Ovary (tissue), 9 donors: Measurements from ENCODE around the gene OR51F2. TPM values are rescaled to one million over a fixed set of nuclear protein-coding genes. Genes with fewer than 3 reads are reported as not detected.

ENCODE experiments used
- DNase-seq, 5 donors: peaks; one replicate each; pipeline ENCODE4 v3.0.0-alpha.2; 2019 to 2020
- H3K27ac ChIP-seq, 2 donors: fragments of 200-600 bp; one replicate each; pipeline versions ENCODE4 v1.5.1 to v1.8.0; 2019 to 2022
- H3K27me3 ChIP-seq: fragments of 200-600 bp; one replicate; pipeline ENCODE4 v1.8.0; 2022
- H3K36me3 ChIP-seq: fragments of 200-600 bp; sonication (generic); one replicate; pipeline ENCODE4 v1.5.1; 2019
- H3K4me1 ChIP-seq: one replicate; pipeline ENCODE4 v1.8.1; 2013; ENCODE audit warnings: mild to moderate bottlenecking, moderate library complexity; ENCODE audit not compliant: insufficient read depth
- H3K4me3 ChIP-seq: fragments of 200-600 bp; sonication (generic); one replicate; pipeline ENCODE4 v1.5.1; 2017
- H3K9me3 ChIP-seq, 2 donors: fragments of 200-600 bp in 1 of 2; sonication (generic) in 1 of 2; one replicate each; pipeline versions ENCODE4 v1.5.1 to v1.8.1; 2013 to 2019; ENCODE audit warnings: mild to moderate bottlenecking in 1 of 2, moderate library complexity in 1 of 2
- CTCF ChIP-seq, 3 donors: fragments of 450-650 bp in 2 of 3; fragments of 200-600 bp in 1 of 3; IDR thresholded peaks; one replicate each; pipeline versions ENCODE4 v1.5.1 to v1.8.0; 2016 to 2022; ENCODE audit warnings: antibody characterized with exemption in 3 of 3, mild to moderate bottlenecking in 1 of 3
- EP300 ChIP-seq: sonication (generic); formaldehyde crosslinking; IDR thresholded peaks from one replicate; pipeline ENCODE4 v1.6.1; 2017; ENCODE audit warnings: antibody characterized with exemption
- POLR2A ChIP-seq: fragments of 450-650 bp; IDR thresholded peaks from one replicate; pipeline ENCODE4 v1.6.1; 2017; ENCODE audit warnings: antibody characterized with exemption, mild to moderate bottlenecking, moderate library complexity
- WGBS, 3 donors: extraction: QIAGEN DNeasy Blood & Tissue Kit in 1 of 3; methylation state at CpG; one replicate each; pipeline versions ENCODE4 v1.1.5 to v1.1.7; 2013 to 2017; 5-methylcytosine and 5-hydroxymethylcytosine counted together
- intact Hi-C, 4 donors: fragments of 100-400 bp; cut with DNase I; formaldehyde crosslinking; loops; one replicate each; pipeline versions ENCODE4 v1.11.0 to v1.15.1; 2022 to 2023
- polyA plus RNA-seq, 2 donors: library from polyadenylated mRNA; stranded (reverse); fragments of 200-250 nt in 1 of 2; fragments of 350-450 nt in 1 of 2; fragmentation: Illumina TruSeq in 1 of 2; extraction: RNeasy Lipid Tissue Mini Kit (QIAGEN cat#74804) in 1 of 2; gene quantifications; one replicate each; pipeline ENCODE4 v1.2.3, GENCODE V29; 2013 to 2014
- total RNA-seq, 7 donors: library from RNA; depleted of rRNA in 2 of 7; stranded (reverse); fragments of >200 nt in 2 of 7; fragmentation: NEBNext Ultra II Directional in 3 of 7; extraction: Animal tissue kit (Norgen Biotek cat#: 25700) in 3 of 7; gene quantifications; one replicate each; pipeline versions ENCODE4 v1.1.0 to v1.2.4, GENCODE V29; 2016 to 2023
- donor health status: DM: no; HTN: no; CAD: no; lungs with moderate emphysema.
- donor health status: DM: no; HTN: no; CAD: no.
- donor health status: Bipolar disorder and iron deficiency.
- donor health status: DM: yes; HTN: yes; CAD: no.
- donor health status: DM: no; HTN: no; CAD: no.
- donor health status: DM: yes; HTN: yes; CAD: no.

The OR51F2 gene
- total and polyA plus RNA-seq, 9 donors, result not detected

- no peaks in the 10 kb centered on the region for H3K27me3 ChIP-seq
- H3K4me3 ChIP-seq, result no peak within 1 kb of the TSS
- DNase-seq, result no peak
- TF ChIP-seq CTCF (IDR thresholded peaks at IDR 0.05), result no peak
- TF ChIP-seq EP300, result no peak
- no peak for TF ChIP-seq POLR2A
- no peak within 1 kb of the TSS for H3K27ac ChIP-seq
- H3K36me3 ChIP-seq, result no peaks in the 10 kb centered on the region
- 82 to 85% (median 84%) methylated on average over 3 of the region's 3 CpGs for WGBS, 3 donors
- H3K9me3 ChIP-seq, result no peaks in the 10 kb centered on the region
- no peaks in the 10 kb centered on the region for H3K4me1 ChIP-seq
- intact Hi-C loops, result no loop called here
Measured at GRCh38 chr11:4804280-4804679, 16.8 kb upstream of the OR51F2 start, which contains the start of gene OR52R1. Gene OR52R1, minus strand, starts transcription at chr11:4804380. Its CDS starts 0 bp downstream, at chr11:4804380.

GRCh38 chr11:4808476-4808875 lies 12.6 kb upstream of the OR51F2 start:
- no peak for DNase-seq
- Histone ChIP-seq H3K27ac (no peak overlapping the region), H3K27me3 (no peaks in the 10 kb centered on the region), H3K4me3 (no peak overlapping the region), H3K36me3 (no peaks in the 10 kb centered on the region), H3K4me1 (no peaks in the 10 kb centered on the region), H3K9me3 (no peaks in the 10 kb centered on the region)
- 83 to 92% (median 88%) methylated on average over 1 of the region's 1 CpG for WGBS, 3 donors
- TF ChIP-seq EP300 (no peak), CTCF (IDR thresholded peaks at IDR 0.05) (no peak), POLR2A (no peak)
- intact Hi-C loops, result no loop called here

- Histone ChIP-seq H3K4me1 (no peaks in the 10 kb centered on the region), H3K4me3 (no peak overlapping the region), H3K27me3 (no peaks in the 10 kb centered on the region), H3K9me3 (no peaks in the 10 kb centered on the region), H3K36me3 (no peaks in the 10 kb centered on the region), H3K27ac (no peak overlapping the region)
- WGBS, 3 donors, result 47 to 72% (median 59%) methylated on average over 2 of the region's 2 CpGs
- intact Hi-C loops, result no loop called here
- TF ChIP-seq EP300, result no peak
- TF ChIP-seq POLR2A, result no peak
- TF ChIP-seq CTCF (IDR thresholded peaks at IDR 0.05), result no peak
- no peak for DNase-seq
Measured at GRCh38 chr11:4809246-4809645, 11.9 kb upstream of the OR51F2 start.

- H3K27ac ChIP-seq, result no peak overlapping the region
- no peak for TF ChIP-seq CTCF (IDR thresholded peaks at IDR 0.05)
- TF ChIP-seq EP300, result no peak
- no peak for TF ChIP-seq POLR2A
- intact Hi-C loops, result loop anchor here in 1 of 4 donors (5.0 kb wide), 1 partner anchor 188 kb away; the partner anchor contains the start of gene OR51D1
- no peak overlapping the region for H3K4me3 ChIP-seq
- no peaks in the 10 kb centered on the region for H3K4me1 ChIP-seq
- DNase-seq, result no peak
- H3K9me3 ChIP-seq, result no peaks in the 10 kb centered on the region
- H3K27me3 ChIP-seq, result no peaks in the 10 kb centered on the region
- no peaks in the 10 kb centered on the region for H3K36me3 ChIP-seq
Measured at GRCh38 chr11:4825132-4825531, 4.0 kb downstream of the OR51F2 start.

GRCh38 chr11:4826425-4826824 lies 5.3 kb downstream of the OR51F2 start:
- intact Hi-C loops, result loop anchor here in 1 of 4 donors (5.0 kb wide), 1 partner anchor 189 kb away; the partner anchor contains the start of gene OR51D1
- H3K27me3 ChIP-seq, result no peaks in the 10 kb centered on the region
- DNase-seq, result no peak
- TF ChIP-seq EP300 (no peak), CTCF (IDR thresholded peaks at IDR 0.05) (no peak), POLR2A (no peak)
- no peaks in the 10 kb centered on the region for H3K36me3 ChIP-seq
- no peak overlapping the region for H3K4me3 ChIP-seq
- H3K9me3 ChIP-seq, result no peaks in the 10 kb centered on the region
- no peak overlapping the region for H3K27ac ChIP-seq
- no peaks in the 10 kb centered on the region for H3K4me1 ChIP-seq
